Measurements from ENCODE around the gene MYO18B.

The MYO18B gene

DNA sequence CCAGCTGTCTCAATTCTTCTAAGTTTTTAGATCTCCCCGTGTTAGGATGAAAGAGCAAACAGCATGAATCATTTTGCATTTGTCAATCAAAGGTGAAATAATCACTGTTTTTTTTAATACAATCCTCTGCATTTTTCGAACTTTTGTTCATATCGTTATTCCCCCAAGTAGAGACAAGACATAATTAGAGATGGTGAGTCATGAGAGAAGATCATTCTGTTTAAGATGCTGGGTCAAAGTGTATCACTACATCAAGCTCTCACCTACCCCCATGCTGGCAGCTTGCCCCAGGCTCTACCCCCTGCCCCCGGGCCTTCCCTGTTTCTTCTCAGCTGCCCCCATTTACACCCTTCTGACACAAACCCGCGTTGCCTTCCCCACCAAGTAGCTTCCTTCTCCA is 30.5 kb upstream of the MYO18B start:
- DNase-seq (ENCODE audit: low read depth), result no peak

DNA sequence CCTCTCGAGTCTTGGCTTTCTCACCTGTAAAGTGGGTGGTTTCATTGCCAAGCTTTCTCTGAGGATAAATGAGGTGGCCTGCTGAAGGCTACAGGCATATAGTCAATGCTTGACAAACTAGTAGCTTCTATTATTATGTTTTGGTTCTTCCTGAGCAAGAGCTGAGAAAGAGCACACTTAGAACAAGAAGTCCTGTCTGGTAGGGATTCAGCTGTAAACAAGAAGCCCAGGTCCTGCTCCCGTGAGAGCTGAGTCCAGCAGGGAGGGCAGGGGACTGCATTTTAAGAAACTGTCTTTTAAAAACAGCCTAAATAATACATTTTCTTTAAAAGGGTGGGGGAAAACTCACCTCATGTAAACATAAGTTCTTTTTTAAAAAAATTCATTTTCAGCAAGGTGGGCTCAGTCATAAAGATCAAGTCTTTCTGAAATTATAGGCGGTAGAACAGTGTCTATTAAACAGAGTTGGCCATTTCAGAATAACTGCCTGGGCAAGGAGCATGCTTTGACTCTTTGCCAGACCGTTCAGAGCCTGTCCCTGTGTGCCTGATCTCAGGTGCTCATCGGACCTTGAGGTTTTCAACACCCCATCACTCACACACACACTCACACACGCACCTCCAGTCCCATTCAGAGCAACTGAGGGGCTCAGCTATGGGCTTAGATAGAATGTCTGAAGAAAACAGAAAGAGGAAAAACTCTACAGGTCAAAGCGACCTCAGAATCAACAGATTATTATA is 29.2 kb upstream of the MYO18B start:
- DNase-seq (ENCODE audit: low read depth), result no peak

DNA sequence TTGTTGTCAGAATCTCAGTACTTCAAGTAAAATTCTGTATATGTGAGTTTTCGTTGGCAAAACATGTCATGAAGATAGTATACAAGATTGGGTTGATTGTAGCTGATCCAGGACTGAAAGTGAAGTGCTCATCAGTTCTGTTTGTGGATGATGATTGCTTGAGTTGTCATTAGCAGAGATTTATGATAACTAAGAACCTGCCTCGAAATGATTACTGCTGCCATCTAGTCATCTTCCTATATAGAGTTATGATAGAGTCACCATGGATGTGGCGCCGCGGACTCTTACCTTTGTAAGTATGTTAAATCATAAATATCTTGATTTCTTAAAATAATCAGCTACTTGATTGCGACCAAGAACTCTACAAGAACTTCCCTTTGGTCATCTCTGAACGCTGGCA is 27.9 kb upstream of the MYO18B start:
- no peak for DNase-seq (ENCODE audit: low read depth)

DNA sequence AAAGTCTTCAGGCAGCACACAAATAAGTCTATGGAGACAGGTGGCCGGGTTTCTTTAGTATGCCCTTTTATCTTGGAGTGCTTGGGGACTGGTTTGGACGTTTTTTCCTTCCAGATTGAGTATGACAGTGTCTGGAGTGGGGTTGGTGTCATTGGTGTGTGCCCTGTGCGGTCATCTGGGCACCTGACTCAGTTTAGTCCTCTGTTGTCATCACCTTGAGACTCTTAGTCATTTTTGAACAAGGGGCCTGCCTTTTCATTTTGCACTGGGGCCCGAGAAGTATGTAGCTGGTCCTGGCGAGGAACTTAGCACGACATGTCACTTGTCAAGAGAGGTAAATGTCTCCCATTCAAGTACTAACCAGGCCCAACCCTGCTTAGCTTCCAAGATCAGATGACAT is 27.2 kb upstream of the MYO18B start:
- no peak for DNase-seq (ENCODE audit: low read depth)

DNA sequence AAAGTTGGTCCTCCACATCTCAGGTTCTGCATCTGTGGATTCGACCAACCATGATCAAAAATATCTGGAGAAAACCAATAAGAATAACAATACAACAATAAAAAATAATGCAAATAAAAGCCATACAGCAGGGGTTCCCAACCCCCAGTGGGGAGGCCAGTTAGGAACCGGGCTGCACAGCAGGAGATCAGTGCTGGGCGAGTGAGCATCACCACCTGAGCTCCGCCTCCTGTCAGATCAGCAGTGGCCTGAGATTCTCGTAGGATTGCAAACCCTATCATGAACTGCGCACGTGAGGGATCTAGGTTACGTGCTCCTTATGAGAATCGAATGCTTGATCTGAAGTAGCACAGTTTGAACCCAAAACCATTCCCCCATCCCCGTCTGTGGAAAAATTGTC is 25.4 kb upstream of the MYO18B start:
- DNase-seq (ENCODE audit: low read depth), result no peak

DNA sequence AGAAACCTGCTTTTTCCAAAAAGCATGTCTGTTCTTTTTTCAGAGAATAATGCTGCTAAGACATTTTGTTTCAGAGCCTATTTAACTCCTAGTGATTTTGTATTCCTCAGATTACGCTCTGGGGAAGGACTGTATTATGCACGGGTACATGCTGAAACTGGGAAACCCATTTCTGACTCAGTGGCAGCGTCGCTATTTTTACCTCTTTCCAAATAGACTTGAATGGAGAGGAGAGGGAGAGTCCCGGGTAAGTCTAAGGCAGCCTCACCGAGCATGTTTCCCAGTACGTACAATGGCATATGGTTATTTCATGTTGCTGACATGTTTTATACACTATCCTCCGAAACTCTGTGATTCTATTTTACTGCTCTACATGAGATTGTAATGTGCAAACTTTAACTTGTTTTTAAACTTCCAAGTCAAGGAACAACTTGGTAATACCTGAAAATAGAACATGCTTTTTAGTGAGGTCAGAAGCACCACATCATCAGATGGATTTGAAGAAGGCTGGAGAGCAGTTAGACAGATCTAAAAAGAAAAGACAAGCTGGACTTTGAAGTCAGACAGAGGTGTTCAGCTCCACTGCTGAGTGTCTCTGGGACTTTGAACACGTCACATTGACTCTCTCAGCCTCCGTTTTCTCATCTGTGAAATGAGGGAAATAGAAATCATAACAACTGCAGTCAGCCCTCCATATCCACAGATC is 23.7 kb upstream of the MYO18B start:
- no peak for DNase-seq (ENCODE audit: low read depth)

DNA sequence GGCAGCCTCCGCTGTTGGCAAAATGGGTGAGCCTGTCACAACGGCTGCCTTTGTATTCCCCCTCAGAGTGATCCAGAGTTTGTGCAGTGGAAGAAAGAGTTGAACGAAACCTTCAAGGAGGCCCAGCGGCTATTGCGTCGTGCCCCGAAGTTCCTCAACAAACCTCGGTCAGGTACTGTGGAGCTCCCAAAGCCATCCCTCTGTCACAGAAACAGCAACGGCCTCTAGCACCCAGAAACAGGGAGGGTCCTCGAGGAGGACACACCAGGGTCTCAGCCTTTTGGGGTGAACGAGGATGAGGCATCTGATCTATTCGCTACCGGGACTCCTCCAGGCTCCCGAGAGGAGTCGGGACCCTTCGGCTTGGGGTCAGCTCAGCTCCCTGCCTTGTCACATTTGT is 19.8 kb upstream of the MYO18B start:
- no peak for DNase-seq (ENCODE audit: low read depth)

DNA sequence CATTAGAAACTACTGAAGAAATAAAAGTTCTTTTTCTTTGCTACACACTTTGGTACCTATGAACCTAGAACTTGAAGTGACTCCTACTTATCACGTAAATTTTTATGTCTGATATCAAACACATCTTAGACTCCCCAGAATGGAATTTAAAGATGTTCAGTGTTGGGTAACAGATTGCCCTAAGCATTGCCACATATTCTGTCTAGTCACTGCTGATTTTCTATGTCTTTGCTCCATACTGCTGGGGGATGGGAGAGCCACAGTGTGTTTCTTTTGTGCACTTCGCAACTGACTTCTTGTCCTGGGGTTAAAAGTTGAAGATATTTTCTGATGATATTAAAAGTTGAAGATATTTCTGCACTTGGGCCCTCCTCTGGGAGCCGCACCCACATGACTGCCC is 19.4 kb upstream of the MYO18B start:
- DNase-seq (ENCODE audit: low read depth), result no peak

DNA sequence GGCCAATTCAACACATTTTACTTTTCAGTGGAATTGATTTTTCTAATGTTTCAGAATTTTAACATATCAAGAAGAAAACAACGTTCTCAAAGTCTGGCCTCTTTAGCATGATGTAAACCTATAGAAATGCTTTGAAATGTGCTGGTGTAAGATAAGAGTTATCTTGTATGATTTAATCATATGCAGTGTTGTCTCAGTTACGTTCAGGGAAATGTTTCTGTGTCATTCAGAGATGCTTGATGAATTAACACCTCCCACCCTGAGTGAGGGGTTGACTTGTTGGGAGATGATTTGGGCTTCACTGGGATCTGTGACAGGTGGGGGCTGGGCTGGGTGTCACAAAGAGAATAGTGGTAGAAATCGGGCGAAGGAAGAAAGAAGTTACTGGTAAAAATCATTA is 15.7 kb upstream of the MYO18B start:
- no peak for DNase-seq (ENCODE audit: low read depth)

DNA sequence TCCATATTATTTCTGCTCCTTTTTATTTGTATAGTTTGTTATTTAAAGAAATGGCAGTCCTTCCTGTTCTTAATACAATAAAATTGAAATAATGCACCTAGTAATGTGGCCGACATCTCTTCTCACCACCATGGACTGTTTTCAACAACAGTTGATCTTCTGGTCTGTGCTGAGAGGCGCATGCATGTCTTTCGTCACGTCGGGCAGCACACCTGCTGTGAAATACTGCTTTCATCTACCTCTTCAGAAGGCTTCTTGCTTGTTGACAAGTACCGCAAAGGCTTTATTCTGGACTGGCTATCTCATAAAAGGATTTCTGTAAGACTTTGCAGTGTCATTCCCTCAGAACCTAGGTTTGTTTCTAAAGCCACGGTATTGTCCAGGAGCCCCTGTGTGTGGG is 13.9 kb upstream of the MYO18B start:
- no peak for DNase-seq (ENCODE audit: low read depth)

DNA sequence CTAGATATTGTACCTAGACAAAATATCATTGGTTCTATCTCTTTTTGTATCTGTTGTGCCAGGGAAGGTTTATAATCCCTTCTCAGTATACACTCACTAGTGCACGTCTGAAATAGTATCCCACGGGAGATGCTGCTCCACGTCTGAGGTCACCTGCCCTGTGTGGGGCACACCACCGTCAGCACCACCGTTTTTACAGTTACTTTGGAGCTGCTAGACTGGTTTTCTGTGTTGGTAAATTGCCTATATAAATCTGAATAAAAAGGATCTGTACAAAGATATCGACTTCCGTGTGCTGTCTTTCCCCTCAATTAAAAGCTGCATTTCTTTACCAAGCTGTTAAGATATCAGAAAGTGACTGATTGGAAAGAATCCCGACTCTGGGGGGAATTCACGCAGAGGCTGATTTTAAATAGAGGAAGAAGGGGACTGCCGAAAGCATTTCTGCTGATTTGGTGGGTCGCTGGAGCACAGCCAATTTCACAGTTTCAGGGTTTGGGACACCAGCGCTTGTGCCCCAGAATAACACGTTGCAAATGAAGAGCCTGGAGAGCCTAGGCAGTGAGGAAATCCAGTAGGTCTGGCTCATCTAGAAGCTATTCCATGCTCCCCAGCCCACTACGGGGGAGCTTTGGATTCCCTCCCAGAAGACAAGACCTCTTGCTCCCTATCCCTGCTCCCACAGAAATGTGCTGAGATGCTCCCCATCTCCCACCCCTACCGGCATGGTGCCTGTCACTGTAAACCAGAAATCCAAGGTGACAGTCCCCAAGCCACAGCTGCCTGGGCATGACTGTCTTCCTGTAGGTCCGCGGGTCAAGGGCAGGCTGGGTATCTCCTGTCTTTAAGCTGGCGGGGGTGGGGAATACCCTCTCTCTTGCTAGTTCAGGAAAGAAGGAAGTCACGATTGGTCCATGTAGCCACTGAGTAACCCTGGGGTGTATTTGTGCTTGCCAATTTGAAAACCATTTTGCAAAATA is 12.7 kb upstream of the MYO18B start:
- DNase-seq (ENCODE audit: low read depth), result no peak

DNA sequence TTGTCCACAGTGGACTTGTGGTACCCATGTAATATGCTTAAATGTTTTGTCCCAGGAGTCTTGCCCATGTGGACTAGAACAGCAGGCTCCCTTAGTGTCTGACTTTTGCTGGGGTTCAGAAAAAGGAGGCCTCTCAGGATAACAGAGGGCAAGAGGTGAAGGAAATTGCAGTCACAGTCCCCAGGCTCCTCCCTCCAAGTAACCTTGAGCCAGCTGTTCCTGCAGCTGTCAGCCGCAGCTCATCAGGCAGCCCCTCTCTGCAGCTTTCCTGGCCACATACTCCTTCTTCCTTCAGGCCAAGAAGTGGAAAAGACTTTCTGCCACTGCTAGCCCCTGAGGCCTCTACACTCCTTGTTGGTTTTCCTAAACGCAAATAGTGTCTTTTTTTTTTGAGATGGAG is 6.3 kb upstream of the MYO18B start:
- DNase-seq (ENCODE audit: low read depth), result no peak

DNA sequence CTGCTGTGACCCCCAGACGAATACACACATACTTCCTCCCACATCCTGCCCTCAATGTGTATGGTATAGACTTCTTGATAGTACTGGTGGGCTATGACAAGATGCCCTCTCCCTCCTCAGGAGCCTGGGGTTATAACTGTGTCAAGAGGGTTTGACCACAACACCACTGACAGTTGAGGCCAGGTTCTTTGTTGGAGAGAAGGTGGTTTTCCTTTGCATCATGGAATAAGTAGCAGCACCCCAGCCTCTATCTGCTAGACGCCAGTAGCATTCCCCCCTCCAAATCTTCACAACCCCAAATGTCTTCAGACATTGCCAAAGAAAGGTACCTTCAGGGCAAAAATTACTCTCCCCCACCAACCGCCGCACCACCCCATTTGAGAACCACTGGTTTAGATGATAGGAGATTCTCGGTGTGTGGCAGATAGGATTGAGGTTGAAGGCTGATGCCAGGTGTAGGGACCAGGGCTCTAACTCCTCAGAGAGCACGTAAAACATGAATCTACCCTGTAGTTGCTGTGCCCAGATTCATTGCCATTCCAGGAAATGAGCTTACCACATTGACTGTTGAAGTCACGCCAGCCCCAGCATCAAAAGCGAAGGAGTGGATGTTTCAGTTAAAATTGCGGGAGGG is 5.5 kb upstream of the MYO18B start:
- DNase-seq (ENCODE audit: low read depth), result no peak

DNA sequence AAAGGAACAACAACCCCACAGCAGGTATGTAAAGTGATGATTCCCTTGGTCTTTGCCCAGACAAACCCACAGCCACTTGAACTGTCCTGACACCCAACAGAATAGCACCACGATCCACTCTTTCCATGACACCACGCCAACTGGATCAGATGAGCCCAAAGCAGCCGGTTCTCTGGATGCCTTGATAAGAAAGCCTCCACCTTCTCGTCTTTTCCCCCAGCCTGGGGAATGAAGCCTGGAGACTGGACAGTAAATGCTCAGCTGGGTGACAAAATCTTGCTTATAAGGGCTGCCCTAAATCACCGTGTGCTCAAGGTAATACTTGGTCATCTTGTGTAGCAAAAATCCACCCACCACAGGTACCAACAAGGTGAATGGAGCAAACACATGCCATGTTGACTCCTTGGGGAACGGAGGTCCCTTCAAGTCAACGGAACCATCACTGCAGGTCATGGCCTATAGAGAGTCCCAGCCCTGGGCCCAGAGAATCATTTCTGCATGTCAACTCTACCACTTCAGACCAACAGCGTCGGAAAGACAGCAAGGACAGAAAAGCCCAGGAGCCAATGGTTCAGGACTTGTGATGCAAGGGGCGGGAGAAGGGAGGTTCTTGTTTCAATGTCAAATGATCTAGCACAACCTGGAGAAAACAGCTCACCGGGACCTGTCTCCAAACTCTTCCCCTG is 2.2 kb upstream of the MYO18B start:
- DNase-seq (ENCODE audit: low read depth), result no peak

DNA sequence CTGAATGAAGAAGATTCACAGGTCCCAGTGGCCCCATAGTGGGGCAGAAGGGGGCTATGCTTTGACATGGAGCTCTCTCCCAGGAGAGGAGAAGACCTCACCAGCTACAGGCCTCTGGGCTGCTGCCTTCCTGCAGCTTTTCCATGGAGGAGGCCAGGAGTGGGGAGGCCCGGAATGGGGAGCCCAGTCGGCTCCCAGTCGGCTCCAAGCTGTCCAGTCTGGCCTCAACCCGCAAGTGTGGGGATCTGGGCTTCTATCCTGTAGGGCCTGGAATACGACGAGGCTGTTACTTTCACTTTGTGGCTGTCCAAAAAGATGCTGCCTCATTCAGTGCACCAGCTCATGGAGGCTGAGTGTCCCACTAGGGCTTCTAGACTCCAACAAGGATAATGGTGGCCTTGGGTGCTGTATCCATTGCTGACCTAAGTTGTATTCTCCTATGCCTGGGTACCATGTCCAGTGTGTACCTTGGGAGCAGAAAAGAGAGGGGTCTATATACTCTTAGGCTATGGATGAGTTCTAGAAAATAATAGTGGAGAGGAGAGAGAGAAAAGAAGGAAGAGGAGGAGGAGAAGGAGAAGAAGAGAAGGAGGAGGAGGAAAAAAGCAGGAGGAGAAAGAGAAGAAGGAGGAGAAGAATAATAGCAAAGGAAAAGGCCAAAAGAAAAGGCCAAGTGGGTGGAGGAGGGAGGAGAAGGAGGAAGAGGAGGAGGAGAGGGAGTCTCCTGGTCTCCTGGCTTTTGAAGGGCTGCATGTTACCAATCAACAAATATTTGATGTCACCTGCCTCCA is 1.1 kb downstream of the MYO18B start:
- no peak for DNase-seq (ENCODE audit: low read depth)

DNA sequence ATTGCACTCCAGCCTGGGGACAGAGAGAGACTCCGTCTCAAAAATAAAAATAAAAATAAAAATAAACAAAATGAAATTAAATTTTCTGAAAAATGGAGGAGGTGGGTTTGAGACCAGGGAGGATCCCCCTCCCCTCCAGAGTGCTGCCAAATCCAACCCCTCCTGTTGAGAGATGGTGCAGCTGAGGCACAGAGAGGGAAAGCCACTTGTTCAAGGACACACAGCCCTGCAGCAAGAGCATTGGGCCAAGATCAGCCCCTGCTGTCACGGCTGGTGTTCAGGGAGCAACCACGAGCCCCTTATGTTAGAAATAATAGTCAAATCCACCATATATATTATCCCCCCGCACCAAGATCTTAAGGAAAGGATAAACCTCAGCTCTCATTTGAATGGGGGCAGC is 2.7 kb downstream of the MYO18B start:
- DNase-seq (ENCODE audit: low read depth), result no peak

DNA sequence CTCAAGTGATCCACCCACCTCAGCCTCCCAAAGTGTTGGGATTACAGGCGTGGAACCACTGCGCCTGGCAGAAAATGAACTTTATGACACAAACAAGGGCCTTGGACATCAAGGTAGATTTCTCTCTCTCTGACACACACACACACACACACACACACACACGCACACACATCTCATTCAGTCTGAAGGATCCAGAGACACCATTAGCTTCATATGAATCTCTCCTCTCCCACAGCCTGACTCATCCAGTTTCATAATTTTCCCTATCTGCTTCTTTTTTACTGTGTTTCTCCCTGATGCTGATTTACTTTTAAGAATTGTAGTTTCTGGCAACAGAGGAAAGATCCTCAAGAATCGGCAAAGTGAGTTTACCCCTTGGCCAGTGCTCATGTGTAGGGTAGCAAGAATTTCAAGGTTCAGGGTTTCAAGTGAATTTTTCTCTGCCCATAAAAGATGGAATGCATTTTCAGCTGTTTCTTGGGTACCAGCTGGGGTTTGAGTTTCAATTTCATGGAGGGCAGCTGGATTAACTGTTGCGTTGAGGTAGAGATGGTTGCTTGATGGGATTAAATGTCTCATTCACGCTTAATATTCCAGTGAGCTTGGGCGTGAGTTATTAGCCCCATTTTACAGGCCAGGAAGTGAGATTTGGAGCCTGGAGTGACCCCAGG is 3.5 kb downstream of the MYO18B start:
- DNase-seq (ENCODE audit: low read depth), result no peak

DNA sequence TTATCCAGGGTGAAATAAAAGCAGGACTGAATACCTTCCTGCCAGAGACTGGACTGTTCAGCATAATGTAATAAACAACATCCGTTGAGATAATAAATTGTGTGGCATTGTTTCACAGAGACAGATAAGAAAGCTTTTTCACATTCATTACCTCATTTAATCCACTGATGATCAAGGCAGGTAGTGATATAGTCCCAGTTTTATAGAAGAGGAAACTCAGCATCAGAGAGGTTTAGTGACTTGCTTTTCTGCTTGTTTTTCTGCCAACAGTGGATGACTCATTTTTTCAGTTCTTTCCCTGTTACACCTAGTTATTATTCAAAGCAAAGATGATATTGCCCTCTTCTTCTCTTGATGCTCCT is 4.0 kb downstream of the MYO18B start:
- no peak for DNase-seq (ENCODE audit: low read depth)

DNA sequence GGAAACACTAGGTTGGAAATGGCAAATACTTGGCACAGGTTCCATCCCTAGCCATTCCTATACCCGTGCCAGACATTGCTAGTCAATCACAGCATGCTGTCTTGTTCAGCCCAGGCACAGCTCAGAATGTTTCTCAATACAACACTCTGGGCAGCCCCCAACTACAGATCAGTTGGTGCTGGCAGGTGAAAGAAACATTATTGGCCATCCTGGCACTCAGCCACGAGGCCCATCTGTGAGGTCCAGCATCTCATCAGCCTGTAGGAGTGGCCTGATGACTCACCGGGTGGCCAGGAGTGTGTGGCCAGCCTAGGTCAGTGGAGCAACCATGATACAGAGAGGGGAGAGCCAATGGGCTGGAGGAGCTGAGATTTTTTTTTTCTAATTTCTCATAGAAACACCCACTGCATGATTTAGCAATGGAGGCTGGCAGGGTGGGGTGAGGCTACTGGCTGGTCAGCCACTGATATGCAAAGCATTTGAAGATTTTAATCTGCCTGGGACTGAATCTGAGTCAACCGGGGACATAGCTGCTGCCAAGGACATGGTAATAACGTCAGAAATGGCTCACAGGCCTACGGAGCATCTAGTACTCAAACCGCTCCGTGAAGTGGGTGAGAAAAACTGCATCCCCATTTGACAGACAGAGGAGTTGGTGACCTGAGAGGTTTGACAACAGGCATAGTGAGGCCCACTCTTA is 5.4 kb downstream of the MYO18B start:
- DNase-seq (ENCODE audit: low read depth), result no peak

DNA sequence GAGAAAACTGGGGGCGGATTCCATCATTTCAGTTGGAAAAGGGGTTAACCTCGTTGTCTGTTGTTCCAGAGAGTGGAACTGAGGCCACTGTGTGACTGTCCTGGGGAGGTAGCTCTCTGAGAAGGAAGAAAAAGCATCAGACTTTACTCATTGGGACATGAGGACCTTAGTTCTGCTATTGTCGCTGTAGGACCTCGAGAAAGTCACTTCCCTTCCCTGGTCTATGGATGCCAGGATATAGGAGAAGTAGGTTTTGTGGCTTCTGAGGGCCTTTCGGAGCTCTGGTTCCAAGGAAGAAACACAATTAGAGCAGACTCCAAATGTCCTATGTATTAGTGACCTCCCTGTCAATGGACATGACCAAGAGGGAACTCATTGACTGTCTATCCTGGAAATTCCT is 6.2 kb downstream of the MYO18B start:
- DNase-seq (ENCODE audit: low read depth), result no peak
